Mesendoderm (in vitro differentiated cells): ENCODE measurements around the gene CNTN5.

ENCODE experiments used
- DNase-seq: peaks from one replicate; pipeline ENCODE4 v3.0.0; 2013
- H2AK5ac ChIP-seq: 2 replicates; pipeline ENCODE4 v1.6.1; 2013; ENCODE audit warnings: low read length, inconsistent platforms
- H2BK120ac ChIP-seq: 2 replicates; pipeline ENCODE4 v1.6.1; 2013; ENCODE audit warnings: low read depth, mild to moderate bottlenecking, low read length, moderate library complexity, mixed read lengths
- H2BK15ac ChIP-seq: replicated peaks from 2 replicates; pipeline ENCODE4 v1.6.1; 2013; ENCODE audit warnings: low read depth, mild to moderate bottlenecking, moderate library complexity
- H2BK5ac ChIP-seq: 2 replicates; pipeline ENCODE4 v1.6.1; 2013; ENCODE audit warnings: low read length, inconsistent platforms
- H3K18ac ChIP-seq: 2 replicates; pipeline ENCODE4 v1.6.1; 2013; ENCODE audit warnings: mild to moderate bottlenecking, low read length, mixed read lengths
- H3K23ac ChIP-seq: one replicate; pipeline ENCODE4 v1.6.1; 2013; ENCODE audit warnings: low read length
- H3K27ac ChIP-seq: 2 replicates; pipeline ENCODE4 v1.5.1; 2013; ENCODE audit warnings: low read depth, mild to moderate bottlenecking, inconsistent platforms, low read length, moderate library complexity
- H3K27me3 ChIP-seq: 2 replicates; pipeline ENCODE4 v1.6.1; 2013; ENCODE audit warnings: low read length, control low read depth, mild to moderate bottlenecking, inconsistent platforms; ENCODE audit not compliant: insufficient read depth, poor library complexity
- H3K36me3 ChIP-seq: 2 replicates; pipeline ENCODE4 v1.6.1; 2013; ENCODE audit warnings: low read length, inconsistent platforms; ENCODE audit not compliant: control insufficient read depth, insufficient read depth
- H3K4ac ChIP-seq: one replicate; pipeline ENCODE4 v1.6.1; 2013; ENCODE audit warnings: low read depth, mild to moderate bottlenecking, low read length, moderate library complexity
- H3K4me1 ChIP-seq: 2 replicates; pipeline ENCODE4 v1.6.1; 2013; ENCODE audit warnings: low read depth, low read length, inconsistent platforms; ENCODE audit not compliant: control insufficient read depth
- H3K4me2 ChIP-seq: 2 replicates; pipeline ENCODE4 v1.6.1; 2013; ENCODE audit warnings: low read length
- H3K4me3 ChIP-seq: 2 replicates; pipeline ENCODE4 v1.5.1; 2013; ENCODE audit warnings: mild to moderate bottlenecking, low read length
- H3K56ac ChIP-seq: one replicate; pipeline ENCODE4 v1.6.1; 2013; ENCODE audit warnings: low read length
- H3K79me1 ChIP-seq: 2 replicates; pipeline ENCODE4 v1.6.1; 2013; ENCODE audit warnings: low read length, inconsistent platforms
- H3K79me2 ChIP-seq: 2 replicates; pipeline ENCODE4 v1.6.1; 2013; ENCODE audit warnings: mild to moderate bottlenecking, low read length; ENCODE audit not compliant: control insufficient read depth, insufficient read depth
- H3K9ac ChIP-seq: 2 replicates; pipeline ENCODE4 v1.6.1; 2013; ENCODE audit warnings: low read length, inconsistent platforms
- H4K5ac ChIP-seq: one replicate; pipeline ENCODE4 v1.6.1; 2013; ENCODE audit warnings: low read length
- H4K8ac ChIP-seq: one replicate; pipeline ENCODE4 v1.6.1; 2013; ENCODE audit warnings: low read depth, mild to moderate bottlenecking, control low read depth, low read length, moderate library complexity
- WGBS: extraction: QIAGEN DNeasy Blood & Tissue Kit; methylation state at CpG from one replicate; pipeline ENCODE4 v1.1.7; 2013; ENCODE audit warnings: low lambda C conversion rate, missing lambda C conversion rate; ENCODE audit not compliant: insufficient coverage; ENCODE audit errors: extremely low coverage; 5-methylcytosine and 5-hydroxymethylcytosine counted together

The CNTN5 gene

DNA sequence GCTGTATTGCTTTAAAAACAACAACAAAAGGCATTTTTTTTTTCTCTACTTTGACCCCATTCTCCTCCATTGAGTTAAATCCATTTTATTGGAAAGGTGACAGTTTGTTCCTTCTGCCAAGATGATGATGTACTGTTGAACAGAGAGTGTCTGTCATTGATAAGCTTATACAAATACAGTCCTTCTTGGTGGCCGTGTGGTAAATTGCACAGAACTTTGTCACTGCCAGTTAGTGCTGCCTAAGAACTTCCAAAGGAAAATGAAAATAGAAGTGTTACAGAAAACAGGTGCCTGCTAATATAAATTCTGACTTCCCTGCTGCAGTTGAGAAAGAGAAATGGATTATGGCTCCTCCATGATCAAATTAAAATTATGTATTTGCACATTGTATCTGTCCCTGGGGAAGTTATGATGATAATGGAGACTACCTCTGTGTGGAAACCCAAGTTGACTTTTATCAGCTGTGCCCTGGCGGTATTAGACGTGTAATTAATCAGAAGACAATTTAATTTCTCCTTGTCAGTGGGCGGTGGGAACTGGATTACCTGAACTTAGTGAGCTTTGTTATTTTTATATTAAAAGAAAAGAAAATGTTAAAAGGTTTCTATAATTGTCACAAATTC lies 546.7 kb downstream of the CNTN5 start:
- Histone ChIP-seq H3K36me3 (no peaks in the 10 kb centered on the region), H2AK5ac (no peak overlapping the region), H3K18ac (no peak overlapping the region), H3K27ac (no peak overlapping the region), H3K4me3 (no peak overlapping the region), H3K4me1 (no peaks in the 10 kb centered on the region), H3K4me2 (no peak overlapping the region), H3K9ac (no peak overlapping the region), H2BK15ac (no peak overlapping the region), H3K79me1 (no peaks in the 10 kb centered on the region), H4K8ac (no peak overlapping the region), H4K5ac (no peak overlapping the region), H2BK5ac (no peak overlapping the region), H3K56ac (no peak overlapping the region), H2BK120ac (no peak overlapping the region), H3K23ac (no peak overlapping the region), H3K4ac (no peak overlapping the region), H3K27me3 (no peaks in the 10 kb centered on the region), H3K79me2 (no peaks in the 10 kb centered on the region)
- no peak for DNase-seq
- WGBS, result no CpG with 5 or more reads among the region's 4 CpGs

DNA sequence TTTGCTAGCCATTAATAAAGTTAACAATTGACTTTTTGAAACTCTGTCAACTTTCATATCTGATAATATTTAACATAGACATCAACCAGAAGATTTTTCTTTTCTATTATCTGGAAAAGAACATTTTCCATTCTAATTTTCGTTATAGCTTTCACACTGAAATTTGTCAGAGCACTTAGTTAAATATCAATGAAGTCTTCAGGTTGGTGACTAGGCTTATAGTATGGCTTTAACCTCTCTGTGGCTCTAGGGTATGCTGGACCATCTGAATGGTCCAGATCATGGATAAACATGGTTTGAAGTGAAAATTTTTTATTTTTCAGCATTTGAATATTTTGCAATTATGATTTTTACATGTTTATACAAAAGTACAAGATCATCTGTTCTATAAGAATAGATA lies 548.1 kb downstream of the CNTN5 start:
- H3K23ac ChIP-seq, result no peak overlapping the region
- H4K8ac ChIP-seq, result no peak overlapping the region
- no peaks in the 10 kb centered on the region for H3K79me2 ChIP-seq
- no peak overlapping the region for H3K9ac ChIP-seq
- H3K4ac ChIP-seq, result no peak overlapping the region
- H3K79me1 ChIP-seq, result no peaks in the 10 kb centered on the region
- H2BK120ac ChIP-seq, result no peak overlapping the region
- no peaks in the 10 kb centered on the region for H3K36me3 ChIP-seq
- no peak overlapping the region for H4K5ac ChIP-seq
- no peaks in the 10 kb centered on the region for H3K27me3 ChIP-seq
- no peak overlapping the region for H3K4me2 ChIP-seq
- H2BK5ac ChIP-seq, result no peak overlapping the region
- H2BK15ac ChIP-seq, result no peak overlapping the region
- no peak overlapping the region for H3K4me3 ChIP-seq
- DNase-seq, result no peak
- no peak overlapping the region for H2AK5ac ChIP-seq
- no peak overlapping the region for H3K56ac ChIP-seq
- H3K27ac ChIP-seq, result no peak overlapping the region
- WGBS, result no CpG with 5 or more reads among the region's 1 CpG
- no peaks in the 10 kb centered on the region for H3K4me1 ChIP-seq
- H3K18ac ChIP-seq, result no peak overlapping the region

DNA sequence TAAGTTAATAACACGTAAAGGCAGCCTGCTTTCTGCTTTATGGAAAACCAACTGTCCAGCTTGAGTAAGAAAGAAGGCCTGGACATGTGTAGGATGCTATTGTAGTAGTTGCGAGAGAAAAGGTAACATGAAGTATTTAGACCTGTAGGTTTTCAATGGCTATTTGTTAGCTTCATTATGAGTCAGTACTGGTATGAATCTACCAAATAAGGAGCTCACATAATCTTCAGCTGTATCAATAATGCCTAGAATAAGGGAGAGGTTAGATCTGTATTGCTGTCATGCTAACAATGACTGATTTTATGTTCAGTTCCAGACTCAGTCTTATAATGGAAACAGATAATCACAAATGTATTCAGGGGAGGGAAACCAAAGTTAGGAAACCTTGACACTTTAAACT lies 550.3 kb downstream of the CNTN5 start:
- Histone ChIP-seq H3K27ac (no peak overlapping the region), H2AK5ac (no peak overlapping the region), H3K23ac (no peak overlapping the region), H3K36me3 (no peaks in the 10 kb centered on the region), H3K18ac (no peak overlapping the region), H2BK5ac (no peak overlapping the region), H2BK120ac (no peak overlapping the region), H4K5ac (no peak overlapping the region), H3K9ac (no peak overlapping the region), H3K79me2 (no peaks in the 10 kb centered on the region), H4K8ac (no peak overlapping the region), H3K27me3 (no peaks in the 10 kb centered on the region), H2BK15ac (no peak overlapping the region), H3K4me2 (no peak overlapping the region), H3K4ac (no peak overlapping the region), H3K4me1 (no peaks in the 10 kb centered on the region), H3K56ac (no peak overlapping the region), H3K79me1 (no peaks in the 10 kb centered on the region), H3K4me3 (no peak overlapping the region)
- no peak for DNase-seq
- no CpG with 5 or more reads among the region's 2 CpGs for WGBS

DNA sequence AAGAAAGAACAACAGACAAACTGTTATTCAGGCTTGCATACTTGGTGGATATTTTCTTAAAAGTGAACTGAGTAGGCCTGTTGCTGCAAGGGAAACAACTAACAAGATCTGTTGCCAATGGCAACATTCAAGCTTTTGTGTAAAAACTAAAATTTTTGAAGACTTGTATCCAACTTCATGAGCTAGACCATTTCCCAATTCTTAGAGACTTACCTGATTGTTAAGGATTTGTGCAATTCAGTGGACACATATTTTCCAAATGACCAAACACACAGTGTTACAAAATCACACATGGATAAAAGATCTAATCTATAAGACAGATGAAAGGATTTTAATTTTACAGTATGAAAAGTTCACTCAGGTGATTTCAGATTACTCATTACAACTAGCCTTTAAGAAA lies 564.1 kb downstream of the CNTN5 start:
- no peak overlapping the region for H2BK15ac ChIP-seq
- H3K4ac ChIP-seq, result no peak overlapping the region
- no peak overlapping the region for H4K8ac ChIP-seq
- no peak overlapping the region for H3K4me3 ChIP-seq
- no peaks in the 10 kb centered on the region for H3K79me2 ChIP-seq
- no peak overlapping the region for H3K27ac ChIP-seq
- H2BK120ac ChIP-seq, result no peak overlapping the region
- H3K18ac ChIP-seq, result no peak overlapping the region
- no peak overlapping the region for H3K23ac ChIP-seq
- no peak for DNase-seq
- no peak overlapping the region for H4K5ac ChIP-seq
- no peaks in the 10 kb centered on the region for H3K79me1 ChIP-seq
- H3K27me3 ChIP-seq, result no peaks in the 10 kb centered on the region
- H3K9ac ChIP-seq, result no peak overlapping the region
- no peak overlapping the region for H2BK5ac ChIP-seq
- H3K56ac ChIP-seq, result no peak overlapping the region
- H3K4me1 ChIP-seq, result no peaks in the 10 kb centered on the region
- no peaks in the 10 kb centered on the region for H3K36me3 ChIP-seq
- H3K4me2 ChIP-seq, result no peak overlapping the region
- H2AK5ac ChIP-seq, result no peak overlapping the region

DNA sequence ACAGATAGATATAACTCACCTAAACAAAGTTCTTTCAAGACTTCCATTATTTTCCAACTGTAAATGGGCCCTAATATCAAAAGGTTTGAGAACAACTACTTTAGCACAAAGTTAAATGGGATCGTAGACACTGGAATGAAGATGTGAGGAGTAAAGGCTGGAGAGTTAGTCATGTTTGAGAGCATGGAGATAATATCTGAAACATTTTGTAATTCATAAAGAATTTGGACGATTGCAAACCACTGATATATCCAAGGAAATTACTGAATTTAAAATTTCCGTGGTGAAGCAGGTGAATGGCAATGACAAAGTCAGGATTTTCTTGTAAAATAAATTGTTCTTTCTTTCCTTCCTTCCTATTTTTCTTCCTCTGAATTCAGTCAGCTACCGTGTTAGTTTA lies 564.9 kb downstream of the CNTN5 start:
- Histone ChIP-seq H3K79me2 (no peaks in the 10 kb centered on the region), H3K23ac (no peak overlapping the region), H4K8ac (no peak overlapping the region), H2BK15ac (no peak overlapping the region), H2AK5ac (no peak overlapping the region), H3K27ac (no peak overlapping the region), H4K5ac (no peak overlapping the region), H3K4ac (no peak overlapping the region), H3K4me1 (no peaks in the 10 kb centered on the region), H3K18ac (no peak overlapping the region), H3K56ac (no peak overlapping the region), H2BK120ac (no peak overlapping the region), H3K9ac (no peak overlapping the region), H3K4me2 (no peak overlapping the region), H3K4me3 (no peak overlapping the region), H3K36me3 (no peaks in the 10 kb centered on the region), H2BK5ac (no peak overlapping the region), H3K27me3 (no peaks in the 10 kb centered on the region), H3K79me1 (no peaks in the 10 kb centered on the region)
- no peak for DNase-seq
- WGBS, result 100% methylated on average over 1 of the region's 4 CpGs

DNA sequence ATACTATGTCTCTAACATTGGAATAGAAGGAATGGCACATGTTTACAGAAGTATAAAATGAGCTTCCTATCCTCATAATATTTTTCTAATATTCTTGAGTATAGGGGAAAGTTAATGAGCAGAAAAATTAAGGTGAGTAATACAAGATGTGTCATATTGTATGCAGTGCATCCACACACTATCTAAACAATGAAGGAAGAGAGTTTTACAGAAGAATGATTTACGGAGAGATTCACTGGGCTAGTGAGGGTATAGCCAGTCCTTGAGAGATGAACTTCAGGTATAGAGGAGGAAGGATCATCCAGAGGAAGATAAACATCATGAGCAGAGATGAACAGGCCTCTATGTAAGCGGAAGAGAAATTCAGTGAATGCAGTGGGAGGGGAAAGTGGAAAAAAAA lies 569.0 kb downstream of the CNTN5 start:
- Histone ChIP-seq H2BK120ac (no peak overlapping the region), H3K27me3 (no peaks in the 10 kb centered on the region), H3K4me3 (no peak overlapping the region), H2BK5ac (no peak overlapping the region), H4K5ac (no peak overlapping the region), H3K36me3 (no peaks in the 10 kb centered on the region), H2BK15ac (no peak overlapping the region), H3K4me1 (no peaks in the 10 kb centered on the region), H3K4me2 (no peak overlapping the region), H3K56ac (no peak overlapping the region), H3K4ac (no peak overlapping the region), H2AK5ac (no peak overlapping the region), H3K27ac (no peak overlapping the region), H3K79me2 (no peaks in the 10 kb centered on the region), H3K18ac (no peak overlapping the region), H3K9ac (no peak overlapping the region), H3K79me1 (no peaks in the 10 kb centered on the region), H4K8ac (no peak overlapping the region), H3K23ac (no peak overlapping the region)
- DNase-seq, result no peak
- no CpG with 5 or more reads among the region's 2 CpGs for WGBS
